ES-I3 (cell line): ENCODE results near the gene QDPR.

Experiments
- H3K36me3 ChIP-seq: 2 replicates; pipeline ENCODE4 v1.6.1; 2013; ENCODE audit warnings: mild to moderate bottlenecking, low read length, control low read depth, moderate library complexity; ENCODE audit not compliant: insufficient read depth
- H3K4me1 ChIP-seq: 2 replicates; pipeline ENCODE4 v1.6.1; 2013; ENCODE audit warnings: mild to moderate bottlenecking, control low read depth, low read length; ENCODE audit not compliant: insufficient read depth
- H3K9ac ChIP-seq: 2 replicates; pipeline ENCODE4 v1.6.1; 2013; ENCODE audit warnings: low read depth, mild to moderate bottlenecking, low read length, moderate library complexity
- H3K9me3 ChIP-seq: 2 replicates; pipeline ENCODE4 v1.6.1; 2013; ENCODE audit warnings: mild to moderate bottlenecking, low read length, moderate library complexity; ENCODE audit not compliant: control insufficient read depth, insufficient read depth

Gene QDPR

DNA sequence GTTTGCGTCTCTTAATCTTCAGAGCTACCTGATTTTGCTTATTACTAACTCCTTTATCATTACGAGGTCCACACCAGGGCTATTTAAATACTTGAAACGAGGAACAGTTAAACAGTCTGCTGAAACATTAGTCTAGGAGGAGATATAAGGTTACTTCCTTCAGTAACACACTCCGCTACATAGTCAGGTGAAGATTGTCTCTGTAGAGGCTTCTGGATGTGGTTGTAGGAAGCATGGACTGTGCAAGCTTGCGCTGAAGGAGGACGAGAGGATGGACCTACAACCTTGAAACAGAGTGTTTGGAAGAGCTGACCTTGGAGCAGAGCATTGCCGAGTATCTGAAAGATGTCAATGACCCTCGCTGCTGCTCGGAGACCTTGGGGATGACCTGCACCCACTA, 3.0 kb upstream of the QDPR start, which contains the start of gene CLRN2:
Gene CLRN2, plus strand, starts transcription at position 301 of the 400 bp plus-strand sequence. CDS start 102 bp downstream, outside the sequence.
- H3K4me1 ChIP-seq, result peaks cover 8% of the 10 kb centered on the region; the same call in 1 of the 2 replicates
- 0 out of 2 replicates have a peak, but pooled peaks cover 2% of the 10 kb centered on the region for H3K36me3 ChIP-seq
- no peak within 1 kb of the TSS for H3K9ac ChIP-seq

DNA sequence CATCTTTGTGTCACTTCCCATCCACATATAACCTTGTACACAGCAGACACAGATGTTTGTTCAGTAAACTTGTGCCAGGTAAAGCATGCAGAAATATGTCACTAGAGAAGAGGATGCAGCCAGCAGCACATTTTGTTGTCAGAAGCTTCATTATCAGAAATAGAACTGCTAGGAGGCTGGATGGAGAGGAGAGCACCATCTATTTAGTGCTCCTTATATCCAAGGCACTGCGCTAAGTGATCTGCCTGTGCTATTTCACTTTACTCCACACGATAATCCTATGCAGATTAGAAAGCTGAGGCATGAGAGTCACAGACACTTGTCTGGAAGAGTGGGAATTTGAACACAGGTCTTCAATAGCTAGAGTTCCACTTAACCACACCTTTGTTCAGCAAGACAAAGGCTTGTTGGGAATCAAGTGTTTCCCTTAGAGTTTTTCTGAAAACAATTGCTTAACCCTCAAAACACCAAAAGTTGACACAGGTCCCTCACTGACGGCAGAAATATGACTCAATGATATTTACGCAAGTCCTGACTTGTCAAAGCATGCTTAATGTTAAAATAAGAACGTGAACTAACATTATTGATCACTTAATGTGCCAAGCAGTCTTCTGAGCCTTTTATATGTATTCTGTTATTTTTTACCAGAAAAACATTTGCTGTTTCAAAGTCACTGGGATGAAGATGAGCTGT, 1.2 kb upstream of the QDPR start:
- no peaks in the 10 kb centered on the region for H3K9me3 ChIP-seq
- H3K4me1 ChIP-seq, result peaks cover 8% of the 10 kb centered on the region; the same call in 1 of the 2 replicates
- H3K9ac ChIP-seq, result no peak overlapping the region
- peaks cover 5% of the 10 kb centered on the region; the same call in 1 of the 2 replicates for H3K36me3 ChIP-seq

More for the DNA sequence above, 3.0 kb upstream of the QDPR start, which contains the start of gene CLRN2:
- no peaks in the 10 kb centered on the region for H3K9me3 ChIP-seq

DNA sequence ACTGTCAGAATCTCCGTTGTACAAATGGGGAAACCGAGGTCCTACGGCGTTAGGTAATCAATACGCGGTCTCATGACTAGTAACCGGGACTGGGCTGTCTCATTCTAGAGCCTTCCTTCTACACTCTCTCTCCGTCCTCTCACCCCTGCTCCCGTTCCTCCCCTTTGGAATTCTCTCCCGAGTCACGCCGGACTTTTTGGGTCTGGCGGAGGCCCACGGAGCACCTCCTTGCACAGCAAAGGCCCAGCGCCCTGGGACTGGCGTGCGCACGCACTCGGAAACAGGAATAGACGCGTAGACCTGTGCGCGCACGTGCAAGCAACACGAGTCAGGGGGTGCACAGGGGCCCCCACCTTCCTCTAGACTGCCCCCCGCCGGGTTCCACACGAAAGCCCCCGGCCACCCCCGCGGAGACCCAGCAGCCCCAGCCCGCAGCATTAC, 361 bp downstream of the QDPR start:
- peak overlapping the region; percentile 88 for H3K9ac ChIP-seq
- H3K4me1 ChIP-seq, result no peaks in the 10 kb centered on the region; the same call in 1 of the 2 replicates
- peaks cover 5% of the 10 kb centered on the region; the same call in 1 of the 2 replicates for H3K36me3 ChIP-seq
- H3K9me3 ChIP-seq, result no peaks in the 10 kb centered on the region

DNA sequence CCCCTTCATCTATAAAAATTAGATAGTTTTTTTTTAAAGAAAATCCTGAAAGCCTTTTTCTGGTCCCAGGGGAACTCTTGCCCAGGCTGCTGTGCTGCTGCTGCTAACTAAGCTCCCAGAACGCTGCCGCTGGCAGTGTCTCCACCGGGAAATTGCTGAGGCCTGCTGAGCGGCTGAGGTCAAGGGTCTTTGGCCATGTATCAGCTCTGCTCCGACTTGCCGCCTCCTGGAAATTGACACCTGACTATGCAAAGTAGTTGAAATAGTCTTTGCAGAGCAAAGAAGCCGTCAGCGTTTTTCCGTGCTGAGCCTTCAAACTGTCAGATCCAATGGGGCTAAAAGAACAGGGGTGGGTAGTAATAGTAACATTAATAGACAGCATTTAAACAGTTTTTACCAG, 839 bp downstream of the QDPR start:
- Histone ChIP-seq H3K9me3 (no peaks in the 10 kb centered on the region), H3K36me3 (peaks cover 5% of the 10 kb centered on the region; the same call in 1 of the 2 replicates), H3K9ac (peak overlapping the region; percentile 88), H3K4me1 (no peaks in the 10 kb centered on the region; the same call in 1 of the 2 replicates)

DNA sequence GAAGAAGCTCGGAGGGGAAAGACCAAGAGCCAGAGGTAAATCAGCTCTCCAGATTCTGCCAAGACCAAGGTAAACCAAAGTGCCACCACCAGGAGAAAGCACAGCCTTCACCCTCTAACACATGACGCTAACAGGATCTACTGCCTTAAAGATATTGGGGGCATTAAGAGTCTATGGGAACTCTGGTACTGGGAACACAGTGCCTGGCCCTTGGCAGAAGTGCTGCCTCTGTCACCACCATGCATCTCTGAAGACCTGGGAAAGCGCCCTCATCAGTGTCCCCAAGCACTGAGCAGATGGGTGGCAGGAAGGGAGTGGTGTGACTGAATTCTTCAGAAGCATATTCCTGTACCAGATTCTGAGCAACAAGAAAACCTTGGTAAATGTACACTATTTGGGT, 1.3 kb downstream of the QDPR start:
- Histone ChIP-seq H3K9me3 (no peaks in the 10 kb centered on the region), H3K4me1 (no peaks in the 10 kb centered on the region; the same call in 1 of the 2 replicates), H3K36me3 (peaks cover 5% of the 10 kb centered on the region; the same call in 1 of the 2 replicates), H3K9ac (peak overlapping the region; percentile 88; the same call in 1 of the 2 replicates)

DNA sequence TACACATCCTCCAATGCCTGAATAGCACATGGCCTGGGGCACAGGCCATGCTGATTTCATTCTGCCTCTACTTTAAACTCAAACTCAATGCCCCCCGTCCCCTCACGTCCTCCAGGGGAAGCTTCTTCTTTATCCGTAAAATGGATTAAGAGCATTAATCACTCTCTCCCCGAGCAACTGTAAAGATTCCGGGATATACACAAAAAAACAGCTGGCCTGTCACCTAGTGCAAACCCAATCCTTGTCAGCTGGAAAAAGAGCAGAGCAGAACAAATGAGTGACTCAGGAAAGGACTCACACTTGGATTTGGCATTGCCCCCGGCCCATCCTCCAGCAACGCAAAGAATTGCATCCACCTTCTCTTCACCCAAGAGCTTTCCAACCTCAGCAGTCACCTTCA, 7.8 kb downstream of the QDPR start:
- H3K36me3 ChIP-seq, result peaks cover 8% of the 10 kb centered on the region
- H3K9ac ChIP-seq, result no peak overlapping the region
- H3K4me1 ChIP-seq, result no peaks in the 10 kb centered on the region
- no peaks in the 10 kb centered on the region for H3K9me3 ChIP-seq

DNA sequence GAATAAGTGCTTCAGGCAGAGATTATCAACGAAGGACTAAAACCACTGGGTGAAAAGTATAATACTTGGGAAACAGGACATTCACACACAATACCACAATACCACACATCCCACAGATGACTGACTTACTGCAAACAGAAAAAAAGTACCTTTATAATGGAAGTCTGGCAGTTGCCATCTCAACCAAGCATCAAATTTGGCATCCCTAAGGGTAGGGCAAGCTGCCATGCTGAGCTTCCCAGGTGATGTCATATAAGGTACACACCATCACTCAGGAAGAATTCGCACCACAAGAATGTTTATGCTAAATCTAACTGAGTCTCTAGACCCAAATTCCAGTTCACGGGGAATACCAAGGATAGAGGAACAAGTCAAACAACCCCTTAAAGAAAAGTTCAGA, 9.1 kb downstream of the QDPR start:
- peaks cover 7% of the 10 kb centered on the region for H3K36me3 ChIP-seq
- H3K9ac ChIP-seq, result no peak overlapping the region
- no peaks in the 10 kb centered on the region for H3K9me3 ChIP-seq
- peaks cover 3% of the 10 kb centered on the region; the same call in 1 of the 2 replicates for H3K4me1 ChIP-seq

DNA sequence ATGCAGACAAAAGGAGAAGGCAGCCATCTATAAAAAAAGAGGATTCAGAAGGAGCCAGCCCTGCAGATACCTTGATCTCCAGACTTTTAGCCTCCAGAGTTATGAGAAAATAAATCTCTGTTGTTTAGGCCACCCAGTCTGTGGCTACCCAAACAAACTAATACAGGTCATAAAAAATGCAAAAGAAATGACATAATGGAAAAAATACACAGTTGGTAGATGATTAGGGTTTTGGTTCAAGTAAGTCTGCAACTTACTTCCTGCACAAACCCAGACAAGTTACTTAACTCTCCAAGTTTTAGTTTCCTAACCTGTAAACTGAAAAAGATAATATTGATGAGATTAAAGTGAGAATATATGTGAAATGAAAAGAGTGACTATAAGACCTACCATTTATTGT, 11.3 kb downstream of the QDPR start:
- H3K36me3 ChIP-seq, result peaks cover 7% of the 10 kb centered on the region
- H3K9me3 ChIP-seq, result no peaks in the 10 kb centered on the region
- no peak overlapping the region for H3K9ac ChIP-seq
- peaks cover 3% of the 10 kb centered on the region; the same call in 1 of the 2 replicates for H3K4me1 ChIP-seq

DNA sequence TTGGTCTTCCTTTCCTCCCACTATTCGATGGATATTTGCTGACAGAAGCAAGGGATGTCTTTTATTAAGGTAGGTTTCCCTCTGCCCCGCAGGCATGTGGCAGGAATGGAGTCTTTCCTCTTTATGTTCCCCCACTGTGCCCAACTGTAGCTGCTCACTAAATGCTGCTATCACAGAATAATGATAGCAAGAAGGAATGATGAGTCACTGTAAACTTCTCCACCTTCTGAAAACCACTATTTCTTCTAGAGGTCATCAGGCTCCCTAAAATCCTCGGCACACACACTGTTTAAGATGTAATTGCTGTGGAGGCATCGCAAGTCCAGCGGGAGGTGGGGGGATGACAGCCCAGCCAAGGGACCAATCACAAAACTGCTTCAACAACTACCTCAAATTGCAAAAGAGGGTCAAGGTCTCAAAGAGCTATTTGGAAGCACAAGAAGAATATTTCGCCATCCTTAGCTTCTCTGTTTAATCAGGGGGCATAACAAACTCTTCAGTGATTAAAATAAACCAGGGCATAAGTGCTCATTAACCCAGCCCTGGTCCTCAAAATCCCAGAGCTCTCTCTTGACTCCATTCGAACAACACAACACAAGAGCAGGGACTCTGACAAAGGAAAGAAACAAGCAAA, 13.9 kb downstream of the QDPR start:
- H3K36me3 ChIP-seq, result peaks cover 6% of the 10 kb centered on the region

DNA sequence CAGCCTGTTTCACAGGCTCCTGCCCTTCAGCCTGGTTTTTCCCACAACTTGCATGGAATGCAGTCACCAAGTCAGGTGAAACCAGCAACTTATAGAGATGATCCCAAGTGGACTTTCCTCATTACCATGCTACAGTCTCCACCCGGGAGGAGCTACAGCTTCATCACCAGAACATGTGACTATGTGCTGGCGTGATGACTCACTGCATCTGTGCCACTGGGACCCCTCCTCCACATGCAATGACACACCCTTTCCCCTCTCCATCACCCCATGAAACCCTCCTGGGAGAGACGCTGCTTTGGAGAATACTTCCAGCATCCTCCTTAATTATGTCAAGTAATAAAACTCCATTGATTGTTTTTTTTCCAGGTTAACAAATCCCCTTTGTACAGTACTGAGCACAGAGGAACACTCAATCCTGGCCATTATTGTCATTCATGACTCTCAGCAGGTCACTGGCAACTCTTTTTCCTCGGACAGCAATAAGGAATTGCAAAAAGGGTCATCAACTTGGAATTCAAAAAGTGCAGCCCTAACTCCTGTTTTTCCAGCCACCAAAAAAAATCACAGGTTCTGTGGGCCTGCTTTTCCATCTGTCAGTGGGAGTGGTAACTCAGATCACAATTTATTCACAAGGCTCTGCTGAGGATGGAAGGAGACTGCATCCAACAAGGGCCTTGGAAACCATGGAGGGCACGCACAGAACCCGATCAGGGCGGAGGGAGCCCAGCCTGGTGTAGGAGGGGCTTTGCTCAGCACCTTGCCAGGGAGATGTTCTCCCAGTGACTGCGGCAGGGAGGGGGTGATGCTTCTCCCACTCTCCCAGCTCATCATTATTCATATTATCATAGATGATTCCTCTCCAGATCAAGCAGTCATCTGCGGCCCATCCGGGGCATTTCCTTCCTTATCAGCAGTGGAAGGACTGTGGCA, 17.4 kb downstream of the QDPR start:
- Histone ChIP-seq H3K4me1 (peaks cover 23% of the 10 kb centered on the region), H3K9ac (peak overlapping the region; percentile 8; the same call in 1 of the 2 replicates), H3K9me3 (no peaks in the 10 kb centered on the region), H3K36me3 (peaks cover 8% of the 10 kb centered on the region)

More for the DNA sequence above, 13.9 kb downstream of the QDPR start:
- H3K4me1 ChIP-seq, result peaks cover 23% of the 10 kb centered on the region
- no peak overlapping the region for H3K9ac ChIP-seq
- no peaks in the 10 kb centered on the region for H3K9me3 ChIP-seq

DNA sequence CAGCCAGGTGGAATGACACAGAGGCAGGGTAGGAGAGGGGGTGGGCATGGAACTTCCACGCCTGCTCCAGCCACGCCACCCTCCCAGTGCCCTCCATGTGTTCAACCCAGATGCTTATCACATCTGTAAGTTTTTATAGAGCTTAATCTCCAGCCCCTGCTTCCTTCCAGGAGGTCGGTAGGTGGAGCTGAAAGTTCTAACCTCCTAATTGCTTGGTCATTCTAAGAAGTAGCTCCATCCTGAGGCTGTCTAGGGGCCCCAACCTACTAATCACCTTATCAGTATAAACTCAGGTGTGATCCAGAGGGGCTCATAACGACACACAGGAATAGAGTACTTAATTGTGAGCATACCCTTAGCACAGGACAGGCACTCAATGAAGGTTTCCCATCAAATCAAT, 18.3 kb downstream of the QDPR start:
- Histone ChIP-seq H3K9me3 (no peaks in the 10 kb centered on the region), H3K9ac (no peak overlapping the region), H3K4me1 (peaks cover 23% of the 10 kb centered on the region), H3K36me3 (peaks cover 14% of the 10 kb centered on the region)

DNA sequence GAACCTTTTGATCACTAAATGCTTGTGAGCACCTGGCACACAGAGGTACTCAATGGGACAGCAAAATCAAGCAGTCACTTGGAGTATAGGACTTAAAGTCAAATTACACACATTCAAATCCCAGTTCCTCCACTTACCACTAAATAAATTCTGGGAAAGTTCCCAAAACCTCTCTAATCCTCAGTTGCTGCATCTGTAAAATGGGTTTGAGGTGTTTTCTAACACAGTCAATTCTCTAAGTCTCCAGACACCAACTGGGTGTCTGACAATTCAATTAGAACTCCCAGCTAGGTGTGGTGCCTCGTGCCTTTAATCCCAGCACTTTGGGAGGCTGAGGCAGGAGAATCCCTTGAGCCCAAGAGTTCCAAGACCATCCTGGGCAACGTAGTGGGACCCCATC, 19.0 kb downstream of the QDPR start:
- no peaks in the 10 kb centered on the region for H3K9me3 ChIP-seq
- no peak overlapping the region for H3K9ac ChIP-seq
- peaks cover 14% of the 10 kb centered on the region for H3K36me3 ChIP-seq
- H3K4me1 ChIP-seq, result peaks cover 20% of the 10 kb centered on the region

DNA sequence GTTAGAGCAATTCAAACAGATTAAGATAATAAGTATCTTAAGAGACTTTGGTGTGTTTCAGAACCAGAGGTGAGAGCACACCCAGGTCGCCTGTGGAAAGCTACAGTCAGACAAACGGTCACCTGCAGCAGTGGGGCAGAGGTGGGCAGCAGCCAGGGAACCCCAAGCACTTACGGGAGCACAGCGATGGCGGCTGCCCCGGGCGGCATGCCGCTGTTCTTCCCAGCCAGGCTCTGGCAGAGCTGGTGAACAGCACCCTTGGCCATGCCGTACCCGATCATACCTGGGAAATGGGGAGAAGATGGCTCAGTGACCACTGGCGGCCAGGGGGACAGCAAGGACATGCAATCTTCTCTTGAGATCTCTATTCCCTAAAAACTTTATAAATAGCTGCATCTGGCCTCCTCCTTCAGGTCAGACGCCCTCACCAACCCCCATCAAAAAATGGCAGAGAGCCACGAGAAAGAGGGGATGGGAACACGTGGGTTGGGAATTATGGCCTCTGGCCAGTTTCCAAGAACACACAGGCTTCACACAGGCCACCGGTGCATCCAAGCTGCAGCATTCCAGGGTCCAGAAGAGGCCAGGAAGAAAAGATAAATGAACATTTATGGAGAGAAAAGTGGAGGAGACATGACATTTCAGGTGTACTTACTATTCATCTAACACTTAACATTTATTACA, 19.7 kb downstream of the QDPR start:
- Histone ChIP-seq H3K36me3 (peaks cover 14% of the 10 kb centered on the region), H3K4me1 (peaks cover 20% of the 10 kb centered on the region), H3K9ac (no peak overlapping the region), H3K9me3 (no peaks in the 10 kb centered on the region)
